HepG2 (cell line): ENCODE data around the gene IRF2BPL. TPM values are rescaled to one million over a fixed set of nuclear protein-coding genes. Genes with fewer than 3 reads are reported as not detected.

Experiments used
- AKNA ChIP-seq: sonication (generic); formaldehyde crosslinking; IDR thresholded peaks from 2 replicates; pipeline ENCODE4 v1.4.0; 2020; ENCODE audit warnings: missing genetic modification reagents, borderline replicate concordance
- ATF2 ChIP-seq: sonication (generic); formaldehyde crosslinking; IDR thresholded peaks from 2 replicates; pipeline ENCODE4 v1.4.0; 2020; ENCODE audit warnings: missing genetic modification reagents
- CENPT ChIP-seq: sonication (generic); formaldehyde crosslinking; IDR thresholded peaks from 2 replicates; pipeline ENCODE4 v1.8.0; 2022; ENCODE audit warnings: low read depth, mild to moderate bottlenecking, moderate library complexity, missing genetic modification reagents
- HINFP ChIP-seq: sonication (generic); formaldehyde crosslinking; IDR thresholded peaks from 2 replicates; pipeline ENCODE4 v1.4.0; 2020; ENCODE audit warnings: low read depth, mild to moderate bottlenecking, missing genetic modification reagents
- HMGA1 ChIP-seq: sonication (generic); formaldehyde crosslinking; conservative IDR thresholded peaks from 2 replicates; pipeline ENCODE4 v1.4.0; 2020; ENCODE audit warnings: missing genetic modification reagents
- KDM2A ChIP-seq: sonication (generic); formaldehyde crosslinking; IDR thresholded peaks from 2 replicates; pipeline ENCODE4 v1.4.0; 2020; ENCODE audit warnings: low read depth, missing genetic modification reagents, borderline replicate concordance
- MYNN ChIP-seq: sonication (generic); formaldehyde crosslinking; IDR thresholded peaks from 2 replicates; pipeline ENCODE4 v1.4.0; 2020; ENCODE audit warnings: mild to moderate bottlenecking, low read depth, missing genetic modification reagents
- PBX3 ChIP-seq: sonication (generic); formaldehyde crosslinking; IDR thresholded peaks from 2 replicates; pipeline ENCODE4 v1.8.1; 2023; ENCODE audit warnings: missing genetic modification reagents, inconsistent platforms, borderline replicate concordance
- SRSF1 ChIP-seq: fragments of 200-400 bp; formaldehyde crosslinking; optimal IDR thresholded peaks from 2 replicates; pipeline ENCODE3; 2017; ENCODE audit warnings: mild to moderate bottlenecking, low read depth, low read length, moderate library complexity
- ZBTB25 ChIP-seq: IDR thresholded peaks from 2 replicates; pipeline ENCODE4 v1.6.1; 2018; ENCODE audit warnings: missing genetic modification reagents
- ZBTB37 ChIP-seq: sonication (generic); formaldehyde crosslinking; IDR thresholded peaks from 2 replicates; pipeline ENCODE4 v1.4.0; 2020; ENCODE audit warnings: mild to moderate bottlenecking, missing genetic modification reagents
- ZFP62 ChIP-seq: sonication (generic); formaldehyde crosslinking; IDR thresholded peaks from 2 replicates; pipeline ENCODE4 v1.4.0; 2020; ENCODE audit warnings: missing genetic modification reagents
- ZNF362 ChIP-seq: sonication (generic); formaldehyde crosslinking; IDR thresholded peaks from 2 replicates; pipeline ENCODE4 v1.4.0; 2020; ENCODE audit warnings: missing genetic modification reagents, mild to moderate bottlenecking, borderline replicate concordance
- ZNF431 ChIP-seq: sonication (generic); formaldehyde crosslinking; IDR thresholded peaks from 2 replicates; pipeline ENCODE4 v1.9.0; 2022; ENCODE audit warnings: missing genetic modification reagents, low read depth, mild to moderate bottlenecking, borderline replicate concordance
- polyA plus RNA-seq, 8 experiments: library from polyadenylated mRNA; depleted of rRNA in 3 of 8; stranded (reverse) in 7 of 8; unstranded in 1 of 8; fragments of >200 nt; fragmentation: Illumina TruSeq in 4 of 8; extraction: Trizol in 4 of 8; gene quantifications; 2 replicates each; pipeline versions ENCODE4 v1.2.1 to v1.2.3, GENCODE V29; 2011 to 2016; ENCODE audit warnings: low read depth in 4 of 8, missing spikeins in 1 of 8, mixed read lengths in 1 of 8; ENCODE audit not compliant: insufficient read depth in 1 of 8
- total RNA-seq, 5 experiments: library from RNA; depleted of rRNA; stranded (reverse); fragments of >200 nt; fragmentation: Illumina TruSeq; extraction: Trizol; gene quantifications; 2 replicates each; pipeline ENCODE4 v1.2.3, GENCODE V29; 2016; ENCODE audit warnings: low read depth in 1 of 5

Gene IRF2BPL
- total and polyA plus RNA-seq, 2 of the 13 experiments (the other 11 are each of a cell fraction or from before 2014, with no cell fraction given): 6.6 to 8.4 TPM

- TF ChIP-seq AKNA (CRISPR knock-in tag) (no peak), ZFP62 (CRISPR knock-in tag) (no peak), ZNF431 (CRISPR knock-in tag) (no peak), ZBTB37 (CRISPR knock-in tag) (peak; percentile 89), ATF2 (peak; percentile 23; the same call in 1 of the 2 replicates), HINFP (CRISPR knock-in tag) (no peak), ZBTB25 (CRISPR knock-in tag) (peak; percentile 58; the same call in 1 of the 2 replicates), HMGA1 (no peak), MYNN (CRISPR knock-in tag) (no peak), PBX3 (CRISPR knock-in tag) (no peak), ZNF362 (CRISPR knock-in tag) (peak; percentile 85), CENPT (CRISPR knock-in tag) (no peak), SRSF1 (no peak), KDM2A (CRISPR knock-in tag) (no peak)
Observed at GRCh38 chr14:77043177-77043983, 14.9 kb upstream of the IRF2BPL start (continued).
